Measurements from ENCODE around the gene NKD1. TPM values are rescaled to one million over a fixed set of nuclear protein-coding genes. Genes with fewer than 3 reads are reported as not detected.

The NKD1 gene
- polyA plus RNA-seq, 5 donors = 31.4 to 48.2 (median 34.6) TPM

GRCh38 chr16:50670476-50670875 lies 122.3 kb downstream of the NKD1 start:
- DNase-seq = no peak

DNA sequence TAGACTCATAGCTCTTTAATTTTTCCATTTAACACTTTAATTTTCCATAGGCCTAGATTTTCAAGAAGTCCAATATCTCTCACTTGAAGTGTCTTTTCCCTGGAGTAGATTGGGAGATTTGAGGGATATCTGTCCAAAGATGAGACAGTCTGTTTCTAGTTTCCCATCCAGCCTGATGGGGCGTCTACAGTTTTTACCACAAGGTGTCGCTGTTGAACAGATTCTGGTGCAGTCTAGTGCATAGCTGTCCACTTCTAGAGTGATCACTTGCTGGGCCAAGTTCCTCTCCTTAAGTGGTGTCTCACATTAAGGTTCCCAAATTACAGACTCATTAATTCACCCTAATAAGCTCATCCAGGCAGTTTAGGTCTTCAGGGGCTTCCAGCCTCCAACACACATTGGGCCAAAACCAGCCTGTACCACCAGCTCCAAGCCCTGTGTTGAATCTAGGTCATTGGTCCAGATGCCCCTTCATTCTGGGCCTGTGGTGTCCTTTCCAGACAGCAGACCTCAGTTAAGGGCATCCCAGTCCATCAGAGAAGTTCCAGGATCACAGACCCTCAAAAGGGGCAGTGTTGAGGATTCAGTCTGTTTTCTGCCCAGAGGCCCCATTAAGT lies 123.6 kb downstream of the NKD1 start:
- DNase-seq = no peak

GRCh38 chr16:50673496-50674275 lies 125.5 kb downstream of the NKD1 start:
- DNase-seq = no peak

DNA sequence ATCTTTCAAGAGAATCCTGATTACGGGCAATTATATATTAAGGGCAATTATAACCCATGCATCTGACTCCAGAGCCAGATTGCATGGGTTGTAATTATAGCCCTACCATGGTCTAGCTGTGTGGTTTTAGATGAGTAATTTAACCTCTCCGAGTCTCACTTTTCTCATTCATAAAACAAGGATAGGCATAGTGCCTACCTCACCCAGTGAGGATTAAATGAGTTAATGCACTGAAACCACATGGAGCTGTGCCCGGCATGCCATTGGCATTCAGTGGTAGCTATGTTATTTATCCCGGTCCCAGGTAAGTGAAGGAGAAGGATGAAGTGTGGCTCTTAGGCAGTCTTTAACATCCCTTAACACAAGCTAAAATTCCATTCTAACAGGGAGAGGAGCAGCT lies 126.6 kb downstream of the NKD1 start:
- DNase-seq = no peak

DNA sequence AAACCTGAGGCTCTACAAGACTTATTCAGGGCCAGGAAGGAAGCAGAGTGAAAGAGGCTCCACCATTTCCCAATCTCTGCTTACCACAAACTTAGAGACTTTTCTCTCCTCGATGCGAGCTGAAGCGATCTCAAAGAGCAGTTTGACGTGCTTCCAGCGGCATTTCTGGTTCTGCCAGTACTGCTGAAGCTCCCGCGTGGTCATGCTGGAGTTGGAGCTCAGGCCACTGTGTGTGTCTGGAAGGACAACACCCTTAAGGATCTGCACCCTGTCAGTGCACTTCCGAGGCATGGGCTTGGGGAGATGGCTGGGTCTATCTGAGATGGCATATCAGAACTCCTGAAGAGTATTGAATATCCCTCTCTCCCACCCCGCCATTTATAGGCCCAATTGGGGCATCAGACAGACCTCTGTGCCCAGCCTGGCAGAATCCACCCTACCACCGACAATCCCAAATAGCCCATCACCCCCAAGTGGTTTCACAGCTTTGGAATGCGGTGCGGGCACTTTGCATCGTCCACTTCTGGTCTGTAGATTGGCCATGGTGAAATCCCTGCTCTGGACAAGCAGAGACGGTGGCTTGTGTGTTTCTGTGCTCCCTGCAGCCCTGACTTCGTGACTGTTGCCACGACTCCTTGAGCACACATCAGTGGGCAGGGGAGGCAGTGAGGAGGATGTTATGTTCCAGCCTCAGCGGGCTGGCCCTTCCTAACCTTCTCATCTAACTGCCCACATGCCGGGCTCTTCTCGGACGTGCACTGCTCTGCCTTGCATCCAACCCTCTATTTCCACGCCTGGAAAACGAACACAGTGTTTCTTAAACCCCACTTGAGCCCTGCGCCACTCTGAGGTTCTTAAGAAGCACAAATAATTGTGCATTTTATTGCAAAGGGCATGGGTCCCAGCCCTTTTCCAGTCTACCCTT lies 127.8 kb downstream of the NKD1 start:
- DNase-seq = no peak

GRCh38 chr16:50676684-50677225 lies 128.6 kb downstream of the NKD1 start:
- no peak for DNase-seq

DNA sequence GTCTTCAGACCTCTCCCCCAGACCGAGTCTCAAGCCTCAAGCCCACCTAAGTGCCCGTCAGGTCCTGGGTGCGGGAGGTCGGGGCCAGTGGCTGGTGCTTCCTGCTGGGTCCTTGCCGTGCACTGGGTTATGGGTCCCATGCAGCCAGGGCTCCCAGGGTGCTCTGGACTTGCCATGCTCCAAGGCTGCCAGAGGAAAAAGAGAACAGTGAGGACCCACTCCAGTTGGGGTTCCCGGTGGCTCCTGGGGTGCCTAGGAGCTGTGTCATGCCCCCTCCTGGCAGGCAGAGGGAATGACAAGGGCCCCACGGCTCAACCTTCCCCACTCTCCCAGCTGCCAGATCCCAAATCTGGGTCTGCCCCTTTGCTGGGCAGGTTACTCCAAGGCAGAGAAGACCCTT lies 129.2 kb downstream of the NKD1 start:
- no peak for DNase-seq

- no peak for DNase-seq
Measured at GRCh38 chr16:50678531-50678930, 130.3 kb downstream of the NKD1 start.

GRCh38 chr16:50679266-50679665 lies 131.1 kb downstream of the NKD1 start:
- no peak for DNase-seq

- no peak for DNase-seq
Measured at GRCh38 chr16:50679676-50680555, 131.7 kb downstream of the NKD1 start.

GRCh38 chr16:50680556-50680893 lies 132.3 kb downstream of the NKD1 start:
- no peak for DNase-seq

- DNase-seq = no peak
Measured at GRCh38 chr16:50681021-50681885, 133.1 kb downstream of the NKD1 start, which contains the start of gene SNX20. SNX20 (minus strand) TSS chr16:50681312; CDS start chr16:50677526, 3,786 bp downstream.

DNA sequence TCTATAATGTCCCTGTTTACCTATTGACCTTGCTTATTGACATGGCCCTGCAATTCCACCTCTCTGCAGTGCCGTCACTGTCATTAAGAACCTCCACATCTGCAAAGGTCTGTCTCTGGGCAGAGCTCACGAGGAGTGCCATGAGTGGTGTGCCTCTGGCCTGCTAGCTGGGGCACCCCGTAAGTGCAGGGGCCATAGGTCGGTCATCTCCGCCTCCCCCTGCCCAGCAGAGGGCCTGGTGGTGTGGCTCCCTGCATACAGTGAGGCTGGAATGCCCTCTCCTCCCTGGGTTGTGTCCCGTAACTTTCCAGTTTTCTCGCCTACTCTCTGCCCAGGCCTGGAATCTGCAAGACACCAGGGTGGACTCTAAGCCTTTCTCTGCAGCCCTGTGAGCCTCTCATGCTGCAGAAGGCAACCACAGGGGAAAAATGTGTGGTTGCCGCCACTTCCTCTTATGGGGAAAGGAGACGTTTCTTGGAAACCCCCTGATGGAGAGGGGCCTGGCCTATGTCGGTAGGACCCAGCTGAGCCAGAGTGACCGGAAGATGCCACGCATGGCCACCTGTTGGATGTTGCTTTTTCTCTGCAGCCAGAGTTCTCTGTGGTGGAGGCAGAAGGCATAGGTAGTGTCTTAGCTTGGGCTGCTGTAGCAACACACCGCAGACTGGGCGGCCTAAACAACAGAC lies 135.6 kb downstream of the NKD1 start:
- no peak for DNase-seq

- no peak for DNase-seq
Measured at GRCh38 chr16:50684823-50685461, 136.7 kb downstream of the NKD1 start.

- no peak for DNase-seq
Measured at GRCh38 chr16:50685462-50686063, 137.4 kb downstream of the NKD1 start.

- no peak for DNase-seq
Measured at GRCh38 chr16:50688083-50688482, 139.9 kb downstream of the NKD1 start.

- DNase-seq = no peak
Measured at GRCh38 chr16:50688867-50689266, 140.7 kb downstream of the NKD1 start.

GRCh38 chr16:50690177-50690576 lies 142.0 kb downstream of the NKD1 start:
- no peak for DNase-seq

DNA sequence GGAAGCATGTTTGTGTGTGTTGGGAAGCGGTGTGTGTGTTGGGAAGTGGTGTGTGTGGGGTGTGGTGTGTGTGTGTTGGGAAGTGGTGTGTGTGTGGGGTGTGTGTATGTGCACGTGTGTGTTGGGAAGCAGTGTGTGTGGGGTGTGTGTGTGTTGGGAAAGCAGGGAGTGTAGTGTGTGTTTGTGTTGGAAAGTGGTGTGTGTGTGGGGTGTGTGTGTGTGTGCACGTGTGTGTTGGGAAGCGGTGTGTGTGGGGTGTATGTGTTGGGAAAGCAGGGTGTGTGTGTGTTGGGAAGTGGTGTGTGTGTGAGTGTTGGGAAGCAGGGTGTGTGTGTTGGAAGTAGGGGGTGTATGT lies 144.4 kb downstream of the NKD1 start:
- DNase-seq = no peak
